Loucy (cell line): ENCODE measurements around the gene TEAD1.

ENCODE experiments used
- CTCF ChIP-seq: fragments of 200-600 bp; sonication (generic); conservative IDR thresholded peaks from 2 replicates; pipeline ENCODE4 v1.5.1; 2014; ENCODE audit warnings: mild to moderate bottlenecking, antibody characterized with exemption, low read length
- EZH2phosphoT487 ChIP-seq: fragments of 200-600 bp; IDR thresholded peaks from 2 replicates; pipeline ENCODE4 v1.6.1; 2018; ENCODE audit warnings: antibody characterized with exemption, mild to moderate bottlenecking, moderate library complexity, borderline replicate concordance

- TF ChIP-seq CTCF (no peak), EZH2phosphoT487 (no peak)
Measured at GRCh38 chr11:12799334-12799835, 125.2 kb downstream of the TEAD1 start.
